ENCODE results near the gene MRPS33.

MRPS33 gene

GRCh38 chr7:140990193-140990962, 24.4 kb downstream of the MRPS33 start:
- TF ChIP-seq BHLHE40 (IDR thresholded peaks at IDR 0.05; ENCODE audit: borderline replicate concordance) (no peak), HDGF (IDR thresholded peaks at IDR 0.05; ENCODE audit: borderline replicate concordance) (no peak), ELF4 (IDR thresholded peaks at IDR 0.05) (no peak), FOXA1 (IDR thresholded peaks at IDR 0.05) (no peak)
- TF ChIP-seq, protein P1, sequence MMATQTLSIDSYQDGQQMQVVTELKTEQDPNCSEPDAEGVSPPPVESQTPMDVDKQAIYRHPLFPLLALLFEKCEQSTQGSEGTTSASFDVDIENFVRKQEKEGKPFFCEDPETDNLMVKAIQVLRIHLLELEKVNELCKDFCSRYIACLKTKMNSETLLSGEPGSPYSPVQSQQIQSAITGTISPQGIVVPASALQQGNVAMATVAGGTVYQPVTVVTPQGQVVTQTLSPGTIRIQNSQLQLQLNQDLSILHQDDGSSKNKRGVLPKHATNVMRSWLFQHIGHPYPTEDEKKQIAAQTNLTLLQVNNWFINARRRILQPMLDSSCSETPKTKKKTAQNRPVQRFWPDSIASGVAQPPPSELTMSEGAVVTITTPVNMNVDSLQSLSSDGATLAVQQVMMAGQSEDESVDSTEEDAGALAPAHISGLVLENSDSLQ (IDR thresholded peaks at IDR 0.05) = no peak
- POLR2A ChIA-PET = no interaction called here
- CTCF ChIA-PET = interaction anchor here (0.8 kb wide), 1 partner anchor 9 kb away, joined by 3 read pairs; no protein-coding TSS in a partner anchor
- DNase-seq (ENCODE audit: extremely low spot score) = no peak

DNA sequence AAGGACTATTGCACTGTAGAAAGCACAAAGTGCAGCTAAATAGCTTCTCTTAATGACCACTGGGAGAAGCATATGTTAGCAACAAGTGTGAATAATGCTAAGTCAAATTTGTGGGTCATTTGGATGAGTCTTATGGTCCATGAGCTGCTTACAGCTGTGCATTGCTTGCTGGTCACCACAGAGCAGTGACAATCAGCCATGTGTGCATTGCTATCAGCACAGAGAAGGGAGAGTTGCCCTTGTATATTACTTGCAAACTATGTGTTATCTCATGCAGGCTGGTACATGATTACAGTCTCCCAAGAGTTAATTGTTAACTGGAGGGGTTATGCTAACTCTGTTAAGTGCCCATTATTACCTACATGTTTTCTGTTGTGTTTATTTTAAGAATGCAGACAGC, 25.7 kb downstream of the MRPS33 start:
- TF ChIP-seq CTBP1 (IDR thresholded peaks at IDR 0.05; ENCODE audit: borderline replicate concordance) (no peak), ELF4 (IDR thresholded peaks at IDR 0.05) (no peak), FOXM1 (IDR thresholded peaks at IDR 0.05; ENCODE audit: borderline replicate concordance) (no peak), BHLHE40 (IDR thresholded peaks at IDR 0.05; ENCODE audit: borderline replicate concordance) (no peak), TARDBP (IDR thresholded peaks at IDR 0.05) (no peak), LEF1 (IDR thresholded peaks at IDR 0.05; ENCODE audit: borderline replicate concordance) (no peak), HDGF (IDR thresholded peaks at IDR 0.05; ENCODE audit: borderline replicate concordance) (no peak), ZNF384 (IDR thresholded peaks at IDR 0.05) (no peak)
- TF ChIP-seq, protein P1 (IDR thresholded peaks at IDR 0.05) = no peak
- ChIA-PET POLR2A (interaction anchor here (0.7 kb wide), 1 partner anchor 65 kb away, joined by 3 read pairs; the partner anchor contains the start of gene BRAF), CTCF (interaction anchor here (0.9 kb wide), 1 partner anchor 217 kb away, joined by 3 read pairs; no protein-coding TSS in a partner anchor)
- DNase-seq (ENCODE audit: extremely low spot score) = no peak

GRCh38 chr7:140983802-140984201, 30.9 kb downstream of the MRPS33 start:
- CTCF ChIA-PET = interaction anchor here (0.7 to 3.3 kb wide), 3 partner anchors 18 to 181 kb away, joined by 3 to 12 read pairs (median 4); no protein-coding TSS in a partner anchor
- no peak for TF ChIP-seq SUZ12 (IDR thresholded peaks at IDR 0.05)
- TF ChIP-seq FOXM1 (IDR thresholded peaks at IDR 0.05; ENCODE audit: borderline replicate concordance) = no peak
- POLR2A ChIA-PET = no interaction called here
- no peak for DNase-seq (ENCODE audit: extremely low spot score)

- DNase-seq (ENCODE audit: extremely low spot score) = no peak
- CTCF ChIA-PET = interaction anchor here (0.7 to 3.3 kb wide), 3 partner anchors 171 to 667 kb away, joined by 4 to 12 read pairs (median 4); no protein-coding TSS in a partner anchor
- no peak for TF ChIP-seq SP1 (IDR thresholded peaks at IDR 0.05)
- TF ChIP-seq HDGF (IDR thresholded peaks at IDR 0.05; ENCODE audit: borderline replicate concordance) = no peak
- TF ChIP-seq NFRKB (IDR thresholded peaks at IDR 0.05) = no peak
- TF ChIP-seq FOXM1 (IDR thresholded peaks at IDR 0.05; ENCODE audit: borderline replicate concordance) = no peak
- TF ChIP-seq L3MBTL2 (conservative IDR thresholded peaks at IDR 0.05) = no peak
- no peak for TF ChIP-seq FOXA1 (IDR thresholded peaks at IDR 0.05)
- TF ChIP-seq BHLHE40 (IDR thresholded peaks at IDR 0.05; ENCODE audit: borderline replicate concordance) = no peak
- no peak for TF ChIP-seq SUZ12 (IDR thresholded peaks at IDR 0.05)
- no peak for TF ChIP-seq TARDBP (IDR thresholded peaks at IDR 0.05)
- no peak for TF ChIP-seq LEF1 (IDR thresholded peaks at IDR 0.05; ENCODE audit: borderline replicate concordance)
- TF ChIP-seq ZNF384 (IDR thresholded peaks at IDR 0.05) = no peak
- TF ChIP-seq ARNT (IDR thresholded peaks at IDR 0.05) = no peak
- TF ChIP-seq FOXK2 (IDR thresholded peaks at IDR 0.05) = no peak
- no peak for TF ChIP-seq CTBP1 (IDR thresholded peaks at IDR 0.05; ENCODE audit: borderline replicate concordance)
- TF ChIP-seq, protein P1 (IDR thresholded peaks at IDR 0.05) = no peak
- TF ChIP-seq ELF4 (IDR thresholded peaks at IDR 0.05) = no peak
- POLR2A ChIA-PET = interaction anchor here (1.0 kb wide), 1 partner anchor 9 kb away, joined by 3 read pairs; no protein-coding TSS in a partner anchor
Measured at GRCh38 chr7:140982508-140982907, 32.2 kb downstream of the MRPS33 start.

DNA sequence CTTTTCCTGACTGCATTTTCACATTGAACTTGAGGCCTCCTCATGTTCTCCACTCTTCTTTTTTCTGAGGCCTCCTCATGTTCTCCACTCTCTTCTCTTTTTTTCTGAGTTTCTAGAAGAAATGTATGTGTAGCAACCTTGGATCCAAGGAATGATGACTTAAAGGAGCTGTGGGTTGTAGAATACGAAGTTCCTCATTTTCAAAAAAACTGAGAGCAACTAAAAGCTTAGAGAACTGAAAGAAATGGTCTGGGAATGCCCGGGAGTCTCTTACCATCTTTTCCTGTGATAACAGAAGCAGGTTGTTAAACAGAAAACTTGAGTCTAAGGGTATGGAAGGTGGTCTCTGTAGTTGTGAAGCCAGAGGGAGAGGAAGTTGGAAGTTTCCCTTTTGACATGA, 32.8 kb downstream of the MRPS33 start:
- TF ChIP-seq SUZ12 (IDR thresholded peaks at IDR 0.05) = no peak
- TF ChIP-seq ELF4 (IDR thresholded peaks at IDR 0.05) = no peak
- no peak for TF ChIP-seq FOXM1 (IDR thresholded peaks at IDR 0.05; ENCODE audit: borderline replicate concordance)
- no peak for TF ChIP-seq LEF1 (IDR thresholded peaks at IDR 0.05; ENCODE audit: borderline replicate concordance)
- no peak for TF ChIP-seq ZNF384 (IDR thresholded peaks at IDR 0.05)
- TF ChIP-seq NFRKB (IDR thresholded peaks at IDR 0.05) = no peak
- TF ChIP-seq, protein P1 (IDR thresholded peaks at IDR 0.05) = no peak
- TF ChIP-seq TARDBP (IDR thresholded peaks at IDR 0.05) = no peak

GRCh38 chr7:140977741-140978140, 37.0 kb downstream of the MRPS33 start:
- no peak for DNase-seq (ENCODE audit: extremely low spot score)
- ChIA-PET CTCF (no interaction called here), POLR2A (no interaction called here)
- no peak for TF ChIP-seq FOXM1 (IDR thresholded peaks at IDR 0.05; ENCODE audit: borderline replicate concordance)
- TF ChIP-seq NFRKB (IDR thresholded peaks at IDR 0.05) = no peak
- TF ChIP-seq, protein P1 (IDR thresholded peaks at IDR 0.05) = no peak
- no peak for TF ChIP-seq FOXK2 (IDR thresholded peaks at IDR 0.05)
- TF ChIP-seq FOXA1 (IDR thresholded peaks at IDR 0.05) = no peak
- no peak for TF ChIP-seq SP1 (IDR thresholded peaks at IDR 0.05)
- no peak for TF ChIP-seq ARNT (IDR thresholded peaks at IDR 0.05)

More for the DNA sequence above, 32.8 kb downstream of the MRPS33 start:
- no peak for DNase-seq (ENCODE audit: extremely low spot score)
- CTCF ChIA-PET = interaction anchor here (0.6 to 3.3 kb wide), 4 partner anchors 109 to 307 kb away, joined by 3 to 12 read pairs (median 4); no protein-coding TSS in a partner anchor
- POLR2A ChIA-PET = no interaction called here
